ENCODE results near the gene SRP68. TPM values are rescaled to one million over a fixed set of nuclear protein-coding genes. Genes with fewer than 3 reads are reported as not detected.
A peak's percentile ranks its signal among the peaks of the same experiment; 100 is the strongest.

SRP68 gene
- total and polyA plus RNA-seq, 2 donors from 2014 or later, result 52.7 to 68.1 TPM

- H3K36me3 ChIP-seq (ENCODE audit: control insufficient read depth in 2 of 3, insufficient read depth in 3 of 3, low read length in 3 of 3), result peaks cover 3 to 41% (median 31%) of the 10 kb centered on the region in 3 donors
Measured at GRCh38 chr17:76085066-76085730, 12.9 kb upstream of the SRP68 start.

GRCh38 chr17:76083536-76084182, 11.3 kb upstream of the SRP68 start:
- H3K9me3 ChIP-seq (ENCODE audit: control insufficient read depth in 2 of 3, insufficient read depth in 1 of 3, low read length in 3 of 3), result no peaks in the 10 kb centered on the region
- H3K27ac ChIP-seq (ENCODE audit: low read depth in 2 of 2, low read length in 2 of 2), result no peak overlapping the region
- H3K36me3 ChIP-seq (ENCODE audit: control insufficient read depth in 2 of 3, insufficient read depth in 3 of 3, low read length in 3 of 3), result peaks cover 3 to 28% (median 22%) of the 10 kb centered on the region in 3 donors
- H3K4me3 ChIP-seq (ENCODE audit: low read length in 3 of 3), result no peak overlapping the region
- no peak for TF ChIP-seq CTCF (IDR thresholded peaks at IDR 0.05; ENCODE audit: borderline replicate concordance, extremely low read depth, insufficient read depth)
- DNase-seq (peak in 1 of 5 donors; percentile 59), FAIRE-seq (no peak)
- peaks cover 0 to 4% (median 4%) of the 10 kb centered on the region in 3 donors for H3K4me1 ChIP-seq (ENCODE audit: control insufficient read depth in 2 of 3, insufficient read depth in 2 of 3, low read depth in 1 of 3, low read length in 3 of 3)
- H3K27me3 ChIP-seq (ENCODE audit: control insufficient read depth, insufficient read depth, low read length), result peaks cover 11% of the 10 kb centered on the region
- H3K9ac ChIP-seq (ENCODE audit: low read length in 3 of 3), result no peak overlapping the region
- intact Hi-C loops (cut with DNase I), result no loop called here

More at GRCh38 chr17:76085066-76085730, 12.9 kb upstream of the SRP68 start:
- no peaks in the 10 kb centered on the region for H3K27me3 ChIP-seq (ENCODE audit: control insufficient read depth, insufficient read depth, low read length)
- FAIRE-seq, result no peak
- no peak for TF ChIP-seq CTCF (IDR thresholded peaks at IDR 0.05; ENCODE audit: borderline replicate concordance, extremely low read depth, insufficient read depth)
- no peak overlapping the region for H3K27ac ChIP-seq (ENCODE audit: low read depth in 2 of 2, low read length in 2 of 2)
- intact Hi-C loops (cut with DNase I), result no loop called here
- DNase-seq, result peak in 1 of 5 donors; percentile 0
- no peaks in the 10 kb centered on the region for H3K9me3 ChIP-seq (ENCODE audit: control insufficient read depth in 2 of 3, insufficient read depth in 1 of 3, low read length in 3 of 3)
- H3K4me1 ChIP-seq (ENCODE audit: control insufficient read depth in 2 of 3, insufficient read depth in 2 of 3, low read depth in 1 of 3, low read length in 3 of 3), result no peaks in the 10 kb centered on the region
- H3K9ac ChIP-seq (ENCODE audit: low read length in 3 of 3), result no peak overlapping the region
- H3K4me3 ChIP-seq (ENCODE audit: low read length in 3 of 3), result no peak overlapping the region

GRCh38 chr17:76082326-76083251, 10.3 kb upstream of the SRP68 start:
- TF ChIP-seq CTCF (IDR thresholded peaks at IDR 0.05; ENCODE audit: borderline replicate concordance, extremely low read depth, insufficient read depth), result no peak
- DNase-seq, result peak in 4 of 5 donors; percentile 6 to 67 (median 39)
- FAIRE-seq, result no peak
- Histone ChIP-seq H3K27ac (ENCODE audit: low read depth in 2 of 2, low read length in 2 of 2) (no peak overlapping the region), H3K36me3 (ENCODE audit: control insufficient read depth in 2 of 3, insufficient read depth in 3 of 3, low read length in 3 of 3) (peaks cover 0 to 20% (median 17%) of the 10 kb centered on the region in 3 donors), H3K4me1 (ENCODE audit: control insufficient read depth in 2 of 3, insufficient read depth in 2 of 3, low read depth in 1 of 3, low read length in 3 of 3) (peaks cover 0 to 4% (median 4%) of the 10 kb centered on the region in 3 donors), H3K4me3 (ENCODE audit: low read length in 3 of 3) (no peak overlapping the region), H3K9ac (ENCODE audit: low read length in 3 of 3) (no peak overlapping the region), H3K9me3 (ENCODE audit: control insufficient read depth in 2 of 3, insufficient read depth in 1 of 3, low read length in 3 of 3) (no peaks in the 10 kb centered on the region), H3K27me3 (ENCODE audit: control insufficient read depth, insufficient read depth, low read length) (peaks cover 20% of the 10 kb centered on the region)
- intact Hi-C loops (cut with DNase I), result no loop called here
